Activated CD8-positive, alpha-beta memory T cell treated with anti-CD3 and anti-CD28 coated beads for 36 hours (primary cell): ENCODE data around the gene TTLL7. TPM values are rescaled to one million over a fixed set of nuclear protein-coding genes. Genes with fewer than 3 reads are reported as not detected.

ENCODE experiments used
- CTCF ChIA-PET: fragments of 350-600 bp; sonication (Branson Sonifier 250); formaldehyde crosslinking; loops from one replicate; lab custom pipeline; 2021; ENCODE audit warnings: antibody characterized with exemption; lab: Charles Lee
- POLR2A ChIA-PET: fragments of 350-600 bp; sonication (Branson Sonifier 250); formaldehyde crosslinking; loops from one replicate; lab custom pipeline; 2021; ENCODE audit warnings: antibody characterized with exemption; lab: Charles Lee
- total RNA-seq, 2 experiments: library from RNA; stranded (reverse); gene quantifications; one replicate each; pipeline ENCODE4 v1.2.3, GENCODE V29; 2021

TTLL7 gene, protein sequence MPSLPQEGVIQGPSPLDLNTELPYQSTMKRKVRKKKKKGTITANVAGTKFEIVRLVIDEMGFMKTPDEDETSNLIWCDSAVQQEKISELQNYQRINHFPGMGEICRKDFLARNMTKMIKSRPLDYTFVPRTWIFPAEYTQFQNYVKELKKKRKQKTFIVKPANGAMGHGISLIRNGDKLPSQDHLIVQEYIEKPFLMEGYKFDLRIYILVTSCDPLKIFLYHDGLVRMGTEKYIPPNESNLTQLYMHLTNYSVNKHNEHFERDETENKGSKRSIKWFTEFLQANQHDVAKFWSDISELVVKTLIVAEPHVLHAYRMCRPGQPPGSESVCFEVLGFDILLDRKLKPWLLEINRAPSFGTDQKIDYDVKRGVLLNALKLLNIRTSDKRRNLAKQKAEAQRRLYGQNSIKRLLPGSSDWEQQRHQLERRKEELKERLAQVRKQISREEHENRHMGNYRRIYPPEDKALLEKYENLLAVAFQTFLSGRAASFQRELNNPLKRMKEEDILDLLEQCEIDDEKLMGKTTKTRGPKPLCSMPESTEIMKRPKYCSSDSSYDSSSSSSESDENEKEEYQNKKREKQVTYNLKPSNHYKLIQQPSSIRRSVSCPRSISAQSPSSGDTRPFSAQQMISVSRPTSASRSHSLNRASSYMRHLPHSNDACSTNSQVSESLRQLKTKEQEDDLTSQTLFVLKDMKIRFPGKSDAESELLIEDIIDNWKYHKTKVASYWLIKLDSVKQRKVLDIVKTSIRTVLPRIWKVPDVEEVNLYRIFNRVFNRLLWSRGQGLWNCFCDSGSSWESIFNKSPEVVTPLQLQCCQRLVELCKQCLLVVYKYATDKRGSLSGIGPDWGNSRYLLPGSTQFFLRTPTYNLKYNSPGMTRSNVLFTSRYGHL
- 1 to 10 TPM in 1 of 2 experiments, under 1 TPM in 1; 0.63 to 1.8 TPM for total RNA-seq

DNA sequence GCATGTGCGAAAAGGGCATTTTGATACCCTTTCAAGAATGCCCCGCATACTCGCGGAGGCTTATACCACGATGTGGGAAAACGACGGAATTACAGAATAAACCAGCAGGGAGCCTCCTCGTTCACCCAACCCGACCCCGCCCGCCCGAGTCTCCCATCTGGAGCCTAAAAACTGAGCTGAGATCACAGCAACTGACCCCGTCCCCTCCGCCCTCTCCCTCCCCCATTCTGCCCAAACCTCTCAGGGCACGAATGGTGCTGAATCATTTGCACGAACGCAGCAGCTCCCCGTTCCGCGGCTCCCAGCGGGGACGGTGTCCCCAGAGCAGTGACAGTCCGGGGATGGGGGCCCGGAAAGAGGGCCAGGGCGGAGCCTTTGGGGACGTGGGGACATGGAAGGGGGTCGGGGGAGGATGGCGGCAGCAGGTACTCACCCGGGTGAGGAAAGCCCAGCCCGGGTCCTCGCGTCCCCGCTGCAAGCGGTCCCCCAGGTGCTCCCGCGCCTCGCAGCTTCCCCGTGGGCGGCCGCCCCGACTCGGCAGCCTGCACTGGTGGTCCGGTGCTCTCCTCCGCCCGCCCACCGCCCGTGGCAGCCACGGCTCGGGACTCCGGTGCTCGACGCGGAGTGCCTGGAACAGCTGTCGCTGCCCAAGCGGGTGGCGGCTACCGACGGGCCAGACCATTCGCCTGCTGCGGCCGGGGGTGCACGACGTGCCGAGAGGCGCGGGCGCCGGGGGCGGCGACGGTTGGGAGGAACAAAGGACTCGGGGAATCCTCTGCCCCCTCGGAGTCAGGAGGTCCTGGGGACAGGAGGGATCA lies at the start of gene TTLL7:
TSS of gene TTLL7 (minus strand) at position 635 of the 818 bp plus-strand sequence. CDS start 46,921 bp downstream, outside the sequence.
- ChIA-PET POLR2A (no interaction called here), CTCF (no interaction called here)

DNA sequence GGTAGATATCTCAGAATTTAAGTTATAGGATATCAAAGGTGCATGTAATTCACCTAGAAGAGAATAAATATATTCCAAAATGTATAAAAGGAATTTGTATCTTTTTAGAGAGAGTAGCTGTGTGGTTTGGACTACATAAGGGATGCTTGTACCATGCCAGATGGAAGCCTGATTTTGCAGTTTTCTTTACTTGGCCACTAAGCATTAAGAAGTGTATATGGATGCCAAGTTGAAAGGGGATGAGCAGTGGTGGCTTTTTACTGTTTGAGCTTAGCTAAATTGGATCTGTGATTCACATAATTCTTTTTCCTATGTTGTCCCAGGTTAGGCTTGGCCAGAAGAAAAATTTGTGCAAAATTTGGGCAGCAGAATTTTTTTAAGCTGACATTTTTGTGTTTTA lies 43.5 kb upstream of the TTLL7 start:
- POLR2A ChIA-PET: no interaction called here
- CTCF ChIA-PET: no interaction called here

DNA sequence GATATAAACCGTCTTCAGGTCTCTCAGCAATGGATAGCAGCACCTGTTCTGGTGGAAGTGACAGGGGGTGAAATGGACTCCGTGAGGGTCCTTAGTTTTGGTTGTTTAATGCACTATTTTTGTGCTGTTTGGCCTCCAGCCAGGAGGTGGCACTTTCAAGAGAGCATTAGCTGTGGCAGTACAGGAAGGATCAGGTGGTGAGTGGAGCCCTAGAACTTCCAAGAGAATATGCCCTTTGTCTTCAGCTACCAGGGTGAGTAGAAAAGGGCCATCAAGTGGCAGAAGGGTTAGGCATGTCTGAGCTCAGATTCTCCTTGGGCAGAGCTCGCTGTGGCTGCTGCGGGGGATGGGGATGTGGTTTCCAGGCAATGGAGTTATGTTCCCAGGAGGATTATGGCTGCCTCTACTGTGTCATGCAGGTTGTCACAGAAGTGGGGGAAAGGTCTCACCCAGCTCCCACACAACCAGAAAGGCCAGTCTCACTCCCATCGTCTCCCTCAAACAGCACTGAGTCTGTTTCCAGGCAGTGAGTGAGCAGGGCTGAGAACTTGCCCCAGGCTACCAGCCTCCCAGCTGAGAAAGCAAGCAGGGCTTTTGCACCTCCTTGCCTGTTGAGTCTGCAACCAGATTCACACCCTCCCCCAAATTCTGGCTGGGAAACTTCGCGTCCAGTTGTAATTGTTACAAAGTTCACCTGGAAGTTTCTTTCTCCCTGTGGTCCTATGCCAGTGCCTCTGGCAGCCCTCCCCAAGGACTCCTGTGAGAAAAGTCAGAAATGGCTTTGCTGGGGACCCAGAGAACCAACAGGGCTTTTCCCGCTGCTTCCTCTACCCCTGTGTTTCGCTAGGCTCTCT lies 39.1 kb upstream of the TTLL7 start:
- POLR2A ChIA-PET: no interaction called here
- CTCF ChIA-PET: no interaction called here

DNA sequence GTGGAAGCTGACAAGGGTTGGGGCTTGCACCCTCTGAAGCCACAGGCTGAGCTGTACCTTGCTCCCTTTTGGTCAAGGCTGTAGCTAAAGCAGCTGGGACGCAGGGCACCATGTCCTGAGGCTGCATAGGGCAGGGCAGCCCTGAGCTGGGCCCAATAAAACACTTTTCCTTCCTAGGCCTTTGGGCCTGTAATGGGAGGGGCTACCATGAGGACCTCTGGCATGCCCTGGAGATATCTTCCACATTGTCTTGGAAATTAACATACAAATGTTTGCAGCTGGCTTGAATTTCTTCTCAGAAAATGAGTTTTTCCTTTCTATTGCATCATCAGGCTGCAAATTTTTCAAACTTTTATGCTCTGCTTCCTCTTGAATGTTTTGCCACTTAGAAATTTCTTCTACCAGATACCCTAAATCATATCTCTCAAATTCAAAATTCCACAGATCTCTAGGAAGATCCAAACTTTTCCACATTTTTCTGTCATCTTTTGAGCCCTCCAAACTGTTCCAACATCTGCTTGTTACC lies 32.9 kb upstream of the TTLL7 start:
- POLR2A ChIA-PET: no interaction called here
- CTCF ChIA-PET: no interaction called here

DNA sequence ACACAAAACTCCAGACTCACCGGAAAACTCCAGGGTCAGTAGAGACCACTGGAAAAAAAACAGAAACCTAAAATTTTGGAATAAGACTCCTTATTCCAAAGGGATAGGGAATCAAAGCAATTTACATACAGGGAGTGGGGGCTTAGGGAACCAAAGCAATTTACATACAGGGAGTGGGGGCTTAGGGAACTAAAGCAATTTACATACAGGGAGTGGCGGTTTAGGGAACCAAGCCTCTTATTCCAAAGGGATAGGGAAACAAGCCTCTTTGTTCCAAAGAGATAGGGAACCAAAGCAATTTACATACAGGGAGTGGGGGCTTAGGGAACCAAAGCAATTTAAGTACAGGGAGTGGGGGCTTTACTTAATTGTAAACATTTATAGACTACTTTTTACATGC lies 28.4 kb upstream of the TTLL7 start:
- POLR2A ChIA-PET: no interaction called here
- CTCF ChIA-PET: no interaction called here

DNA sequence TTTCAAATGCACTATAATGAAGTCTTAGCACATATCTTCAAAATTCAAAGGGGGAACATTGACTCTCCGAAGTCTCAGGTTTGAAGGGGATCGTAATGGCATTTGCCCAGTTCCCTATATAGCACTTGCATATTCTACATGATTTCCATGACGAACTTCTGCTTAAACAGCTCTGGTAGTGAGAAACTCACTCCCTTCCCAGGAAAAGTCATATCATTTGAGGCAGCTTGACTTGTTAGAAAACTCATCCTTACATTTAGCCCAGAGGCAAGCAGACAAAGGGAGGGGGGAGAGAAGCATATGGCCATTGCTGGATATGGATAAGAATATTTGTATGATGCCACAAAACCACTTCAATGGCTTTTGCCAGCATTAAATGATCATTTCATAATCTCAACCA lies 27.0 kb upstream of the TTLL7 start:
- ChIA-PET CTCF (no interaction called here), POLR2A (no interaction called here)

DNA sequence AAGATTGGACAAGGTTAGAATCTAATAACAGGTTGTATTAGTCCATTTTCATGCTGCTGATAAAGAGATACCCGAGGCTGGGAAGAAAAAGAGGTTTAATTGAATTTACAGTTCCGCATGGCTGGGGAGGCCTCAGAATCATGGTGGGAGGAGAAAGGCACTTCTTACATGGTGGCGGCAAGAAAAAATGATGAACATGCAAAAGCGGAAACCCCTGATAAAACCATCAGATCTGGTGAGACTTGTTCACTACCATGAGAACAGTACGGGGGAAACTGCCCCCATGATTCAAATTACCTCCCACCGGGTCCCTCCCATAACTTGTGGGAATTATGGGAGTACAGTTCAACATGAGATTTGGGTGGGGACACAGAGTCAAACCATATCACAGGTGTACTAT lies 22.9 kb upstream of the TTLL7 start:
- POLR2A ChIA-PET: no interaction called here
- CTCF ChIA-PET: no interaction called here

DNA sequence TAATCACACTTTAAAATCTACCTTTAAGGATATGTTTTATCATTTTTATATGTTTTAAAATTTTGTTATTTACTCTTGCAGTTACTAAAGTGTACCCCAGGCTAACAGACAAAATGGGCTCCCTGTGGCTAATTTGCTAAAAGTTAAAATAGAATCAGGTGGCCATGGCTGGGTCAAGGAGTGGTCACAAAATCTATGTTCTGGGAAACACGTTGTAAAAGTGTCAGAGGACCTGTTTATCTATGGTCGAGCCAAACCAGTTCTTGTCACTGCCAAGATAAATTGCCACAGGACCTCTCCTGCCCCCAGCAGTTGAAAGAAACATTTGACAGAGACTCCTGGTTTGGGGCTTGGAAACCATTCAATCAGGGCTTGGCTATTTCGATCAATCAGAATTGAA lies 21.2 kb upstream of the TTLL7 start:
- ChIA-PET CTCF (no interaction called here), POLR2A (no interaction called here)

DNA sequence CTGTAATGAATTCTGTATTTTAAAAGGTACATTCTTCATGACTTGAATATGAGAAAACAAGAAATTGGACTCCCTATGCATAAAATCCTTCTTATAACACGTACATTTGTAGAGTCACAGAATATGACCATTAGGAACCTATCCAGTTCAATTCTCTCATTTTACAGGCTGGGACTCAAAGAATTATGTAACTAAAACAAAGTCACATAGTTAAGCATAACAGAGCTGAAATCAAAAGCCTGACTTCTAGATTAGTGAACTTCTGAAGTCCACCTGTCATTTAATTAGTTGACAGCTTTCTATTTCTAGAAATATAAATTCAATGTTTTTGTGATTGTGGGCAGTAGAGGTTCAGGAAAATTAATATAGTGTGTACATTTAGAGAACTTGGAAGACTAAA lies 20.3 kb upstream of the TTLL7 start:
- ChIA-PET CTCF (no interaction called here), POLR2A (no interaction called here)

DNA sequence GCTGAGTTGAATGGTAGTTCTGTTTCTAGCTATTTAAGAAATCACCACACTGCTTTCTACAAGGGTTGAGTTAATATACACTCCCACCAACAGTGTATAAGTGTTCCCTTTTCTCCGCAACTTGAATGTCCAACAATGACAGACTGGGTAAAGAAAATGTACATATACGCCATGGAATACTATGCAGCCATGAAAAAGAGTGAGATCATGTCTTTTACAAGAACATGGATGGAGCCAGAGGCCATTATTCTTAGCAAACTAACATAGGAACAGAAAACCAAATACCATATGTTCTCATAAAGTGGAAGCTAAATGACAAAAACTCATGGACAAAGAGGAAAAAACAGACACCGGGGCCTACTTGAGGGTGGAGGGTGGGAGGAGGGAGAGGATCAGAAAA lies 14.8 kb upstream of the TTLL7 start:
- ChIA-PET CTCF (no interaction called here), POLR2A (no interaction called here)

DNA sequence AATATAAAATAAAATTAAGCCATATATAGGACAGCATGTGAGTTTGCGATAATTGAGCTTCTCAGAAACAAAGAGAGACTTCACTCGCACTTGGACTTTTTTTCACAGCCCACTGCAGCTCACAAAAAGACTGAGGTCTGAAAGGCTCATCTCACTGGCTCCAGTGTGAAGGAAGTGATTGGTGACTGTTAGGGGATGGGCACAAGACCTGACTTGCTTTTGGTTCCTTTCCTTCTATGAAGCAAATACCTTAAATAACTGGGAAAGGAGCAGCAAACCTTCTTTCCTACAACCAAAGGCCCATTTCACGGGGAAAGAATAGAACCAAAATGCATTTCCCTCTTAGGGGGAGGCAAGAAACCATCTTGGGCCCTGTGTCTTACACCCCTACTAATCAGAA lies 13.1 kb upstream of the TTLL7 start:
- ChIA-PET POLR2A (no interaction called here), CTCF (interaction anchor here (0.6 kb wide), 1 partner anchor 24 kb away, joined by 3 read pairs; no protein-coding TSS in a partner anchor)

DNA sequence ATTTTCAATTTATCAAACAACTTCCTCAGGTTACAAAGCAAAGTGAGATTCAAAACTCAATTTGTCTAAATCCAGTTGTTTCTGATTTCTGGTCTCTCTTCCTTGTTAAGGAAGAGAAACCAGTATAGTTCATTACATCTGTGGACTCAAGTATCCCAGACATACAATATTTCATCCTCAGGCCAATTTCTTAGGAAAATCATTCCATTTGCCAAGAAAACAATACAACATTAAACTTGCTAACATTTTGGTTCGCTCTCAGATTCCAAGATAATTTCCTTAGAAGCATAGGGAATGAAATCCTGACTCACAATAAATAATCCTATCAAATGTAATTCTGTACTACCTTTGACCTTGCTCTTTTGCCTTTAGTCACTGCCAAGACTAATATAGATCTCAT lies 11.2 kb upstream of the TTLL7 start:
- ChIA-PET POLR2A (no interaction called here), CTCF (no interaction called here)

DNA sequence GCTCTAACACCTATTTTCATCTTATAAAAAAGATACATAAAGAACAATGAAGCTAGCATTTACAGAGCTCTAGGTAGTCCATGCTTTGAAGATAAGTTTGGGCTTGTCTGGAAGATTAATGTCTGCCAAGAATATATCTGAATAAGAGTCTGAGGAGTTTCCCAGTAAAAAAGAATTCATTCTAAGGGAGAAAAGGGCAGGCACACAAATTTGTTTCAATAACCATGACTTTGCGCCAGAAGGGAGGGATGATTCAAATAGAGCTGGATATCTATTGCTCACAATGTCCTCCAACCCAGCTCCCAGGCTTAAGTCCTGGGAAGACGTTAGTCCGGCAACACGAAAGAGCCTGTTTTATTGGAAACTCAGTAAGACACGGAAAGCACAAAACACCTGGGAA lies 9.7 kb upstream of the TTLL7 start:
- POLR2A ChIA-PET: no interaction called here
- CTCF ChIA-PET: no interaction called here

DNA sequence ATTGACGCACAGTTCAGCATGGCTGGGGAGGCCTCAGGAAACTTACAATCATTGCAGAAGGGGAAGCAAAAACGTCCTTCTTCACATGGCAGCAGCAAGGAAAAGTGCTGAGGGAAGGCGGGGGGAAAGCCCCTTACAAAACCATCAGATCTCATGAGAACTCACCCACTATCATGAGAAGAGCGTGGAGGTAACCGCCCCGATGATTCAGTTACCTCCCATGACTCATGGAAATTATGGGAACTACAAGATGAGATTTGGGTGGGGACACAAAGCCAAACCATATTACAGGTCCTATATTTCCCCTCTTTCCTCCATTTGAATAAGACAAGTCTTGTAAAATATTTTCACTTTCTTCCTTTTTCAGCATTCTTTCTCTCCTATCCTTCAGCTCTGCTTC lies 7.7 kb upstream of the TTLL7 start:
- ChIA-PET CTCF (no interaction called here), POLR2A (no interaction called here)

DNA sequence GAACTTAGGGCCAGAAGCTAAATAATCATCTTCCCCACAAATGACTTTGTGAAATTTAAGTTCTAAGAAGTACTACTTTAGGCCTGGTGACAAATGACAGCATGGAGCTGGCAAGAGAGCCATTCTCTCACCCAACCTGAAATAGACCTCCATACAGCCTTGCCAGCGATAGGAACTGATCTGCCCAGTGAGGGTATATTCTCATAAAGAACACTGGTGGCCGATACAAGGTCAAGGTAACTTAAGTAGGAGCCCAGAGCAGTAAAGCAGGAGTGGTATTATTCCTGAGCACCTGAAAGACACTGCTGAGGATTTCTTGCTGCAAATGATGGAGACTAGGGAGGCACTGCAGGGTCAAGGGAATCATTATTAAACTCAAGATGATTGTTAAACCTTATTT lies 2.6 kb upstream of the TTLL7 start:
- ChIA-PET POLR2A (no interaction called here), CTCF (no interaction called here)

DNA sequence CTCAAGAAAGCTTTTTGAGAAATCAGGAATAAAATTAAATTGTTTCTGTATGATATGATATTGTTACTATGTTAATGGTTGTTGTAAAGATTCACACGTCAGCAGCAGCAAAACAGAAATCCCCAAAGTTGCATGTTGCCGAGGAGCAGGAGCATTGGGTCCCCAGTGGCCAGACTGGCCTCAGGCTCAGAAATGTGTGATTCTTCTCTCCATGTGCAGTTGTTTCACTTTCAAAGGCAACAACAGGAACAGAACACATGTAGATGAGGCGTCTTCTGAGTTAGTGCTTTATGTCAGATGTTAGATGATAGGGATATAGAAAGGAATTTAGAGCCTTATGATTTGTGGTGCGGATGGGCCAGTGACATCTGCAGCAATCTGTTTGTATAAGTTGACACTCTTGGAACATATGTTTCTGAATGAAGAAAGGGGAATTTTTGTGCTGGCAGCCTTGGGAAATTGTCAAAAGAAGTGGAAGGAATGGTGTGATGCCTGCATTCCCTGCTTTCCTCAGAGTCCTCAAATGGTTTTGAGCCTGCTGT lies 2.1 kb upstream of the TTLL7 start:
- ChIA-PET CTCF (no interaction called here), POLR2A (no interaction called here)

DNA sequence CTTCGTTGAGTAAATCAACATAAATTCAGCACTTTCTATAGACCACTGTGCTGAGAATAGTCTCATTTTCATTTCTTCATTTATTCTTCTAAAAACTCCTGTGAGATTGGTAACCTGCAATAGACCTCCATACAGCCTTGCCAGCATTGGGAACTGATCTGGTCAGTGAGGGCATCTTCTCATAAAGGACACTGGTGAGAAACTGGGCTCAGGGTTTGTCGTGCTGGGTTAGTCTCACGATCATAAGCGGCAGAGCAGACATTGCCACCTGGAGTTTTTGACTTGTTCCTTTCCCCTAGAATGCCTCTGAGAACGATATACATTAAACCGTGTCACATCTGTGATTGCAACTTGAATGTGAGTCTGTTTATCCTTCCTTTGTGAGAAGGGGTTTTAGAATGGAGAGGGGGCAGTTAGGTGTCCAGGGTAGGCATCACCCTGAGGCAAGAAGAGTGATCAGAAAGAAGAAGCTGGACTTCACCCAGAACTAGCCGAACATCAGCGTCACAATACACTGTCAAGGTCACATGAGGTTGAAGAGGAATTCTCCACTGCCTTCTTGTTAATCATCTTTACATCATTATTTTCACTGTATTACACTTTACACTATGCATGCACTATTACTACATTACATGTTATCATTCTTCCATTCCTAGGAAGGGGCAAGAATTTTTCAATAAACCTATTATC lies 1.4 kb upstream of the TTLL7 start:
- ChIA-PET CTCF (no interaction called here), POLR2A (no interaction called here)

DNA sequence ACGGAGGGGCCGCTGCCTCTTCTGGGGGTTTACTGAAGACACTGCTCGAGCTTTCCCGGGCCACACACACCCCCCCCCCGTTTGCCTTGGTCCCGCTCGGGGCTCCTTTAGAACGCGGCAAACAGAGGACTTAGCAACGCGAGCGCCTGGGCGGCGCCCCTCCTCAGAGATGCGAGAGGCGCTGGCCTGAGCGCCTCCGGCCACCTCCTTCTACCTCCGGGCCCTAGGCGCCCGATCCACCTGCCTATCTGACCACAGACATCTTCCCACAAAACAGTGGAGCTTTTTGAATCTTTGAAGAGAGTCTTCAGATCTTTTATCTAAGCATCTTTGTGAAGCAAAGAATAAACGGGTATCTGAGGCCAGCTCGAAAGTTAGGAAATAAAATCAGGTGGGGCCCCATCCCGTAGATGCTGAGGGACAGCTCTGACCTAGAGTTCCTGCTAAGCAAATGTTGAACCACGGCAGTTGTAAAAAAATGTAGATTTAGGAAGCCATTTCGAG lies 436 bp upstream of the TTLL7 start:
- ChIA-PET POLR2A (no interaction called here), CTCF (no interaction called here)
